ENCODE measurements around the gene RAVER1. TPM values are rescaled to one million over a fixed set of nuclear protein-coding genes. Genes with fewer than 3 reads are reported as not detected.

The RAVER1 gene
- total and polyA plus RNA-seq, 2 of the 13 experiments (the other 11 are each of a cell fraction or from before 2014, with no cell fraction given) = 3.6 to 7.9 TPM

GRCh38 chr19:10334588-10335351 is 1.4 kb upstream of the RAVER1 start (continued):
- TF ChIP-seq, protein P1, sequence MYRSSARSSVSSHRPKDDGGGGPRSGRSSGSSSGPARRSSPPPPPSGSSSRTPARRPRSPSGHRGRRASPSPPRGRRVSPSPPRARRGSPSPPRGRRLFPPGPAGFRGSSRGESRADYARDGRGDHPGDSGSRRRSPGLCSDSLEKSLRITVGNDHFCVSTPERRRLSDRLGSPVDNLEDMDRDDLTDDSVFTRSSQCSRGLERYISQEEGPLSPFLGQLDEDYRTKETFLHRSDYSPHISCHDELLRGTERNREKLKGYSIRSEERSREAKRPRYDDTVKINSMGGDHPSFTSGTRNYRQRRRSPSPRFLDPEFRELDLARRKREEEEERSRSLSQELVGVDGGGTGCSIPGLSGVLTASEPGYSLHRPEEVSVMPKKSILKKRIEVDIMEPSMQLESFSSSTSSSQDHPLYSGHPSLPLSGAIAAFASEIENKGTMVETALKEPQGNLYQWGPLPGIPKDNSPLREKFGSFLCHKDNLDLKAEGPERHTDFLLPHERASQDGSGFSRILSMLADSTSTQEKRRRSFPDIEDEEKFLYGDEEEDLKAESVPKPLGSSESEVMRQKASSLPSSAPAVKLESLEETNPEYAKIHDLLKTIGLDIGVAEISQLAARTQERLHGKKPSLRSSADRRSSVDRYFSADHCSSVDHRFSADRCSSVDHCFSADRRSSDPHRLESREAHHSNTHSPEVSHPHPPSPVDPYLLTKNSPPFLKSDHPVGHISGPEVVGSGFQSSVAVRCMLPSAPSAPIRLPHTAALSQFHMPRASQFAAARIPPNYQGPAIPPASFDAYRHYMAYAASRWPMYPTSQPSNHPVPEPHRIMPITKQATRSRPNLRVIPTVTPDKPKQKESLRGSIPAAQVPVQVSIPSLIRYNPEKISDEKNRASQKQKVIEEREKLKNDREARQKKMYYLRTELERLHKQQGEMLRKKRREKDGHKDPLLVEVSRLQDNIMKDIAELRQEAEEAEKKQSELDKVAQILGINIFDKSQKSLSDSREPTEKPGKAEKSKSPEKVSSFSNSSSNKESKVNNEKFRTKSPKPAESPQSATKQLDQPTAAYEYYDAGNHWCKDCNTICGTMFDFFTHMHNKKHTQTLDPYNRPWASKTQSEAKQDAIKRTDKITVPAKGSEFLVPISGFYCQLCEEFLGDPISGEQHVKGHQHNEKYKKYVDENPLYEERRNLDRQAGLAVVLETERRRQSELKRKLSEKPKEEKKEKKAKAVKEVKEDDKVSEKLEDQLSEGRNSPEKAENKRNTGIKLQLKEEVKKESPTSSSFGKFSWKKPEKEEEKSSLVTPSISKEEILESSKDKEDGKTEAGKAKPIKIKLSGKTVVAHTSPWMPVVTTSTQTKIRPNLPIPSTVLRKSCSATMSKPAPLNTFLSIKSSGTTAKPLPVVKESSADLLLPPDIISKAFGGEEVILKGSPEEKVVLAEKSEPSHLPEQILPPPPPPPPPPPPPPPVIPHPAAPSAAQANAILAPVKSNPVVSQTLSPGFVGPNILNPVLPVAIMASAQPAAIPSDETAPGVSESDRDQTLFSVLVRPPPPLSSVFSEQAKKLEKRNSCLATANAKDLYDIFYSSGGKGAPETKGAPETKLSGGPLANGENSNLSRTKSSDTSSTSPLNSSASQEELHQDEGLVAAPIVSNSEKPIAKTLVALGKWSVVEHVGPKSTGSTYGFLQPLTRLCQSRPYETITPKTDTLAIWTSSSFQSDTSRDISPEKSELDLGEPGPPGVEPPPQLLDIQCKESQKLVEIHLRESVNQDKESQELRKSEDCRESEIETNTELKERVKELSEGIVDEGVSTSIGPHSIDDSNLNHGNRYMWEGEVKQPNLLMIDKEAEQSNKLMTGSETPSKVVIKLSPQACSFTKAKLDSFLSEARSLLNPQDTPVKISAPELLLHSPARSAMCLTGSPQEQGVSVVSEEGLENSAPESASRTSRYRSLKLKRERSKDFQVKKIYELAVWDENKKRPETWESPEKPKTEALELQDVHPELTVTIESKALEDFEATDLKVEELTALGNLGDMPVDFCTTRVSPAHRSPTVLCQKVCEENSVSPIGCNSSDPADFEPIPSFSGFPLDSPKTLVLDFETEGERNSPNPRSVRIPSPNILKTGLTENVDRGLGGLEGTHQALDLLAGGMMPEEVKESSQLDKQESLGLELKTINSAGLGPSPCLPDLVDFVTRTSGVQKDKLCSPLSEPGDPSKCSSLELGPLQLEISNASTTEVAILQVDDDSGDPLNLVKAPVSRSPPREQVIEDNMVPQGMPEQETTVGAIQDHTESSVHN (CRISPR knock-in tag; IDR thresholded peaks at IDR 0.05) = no peak
- TF ChIP-seq BCL3 (CRISPR knock-in tag; IDR thresholded peaks at IDR 0.05) = no peak
- TF ChIP-seq, protein P2, sequence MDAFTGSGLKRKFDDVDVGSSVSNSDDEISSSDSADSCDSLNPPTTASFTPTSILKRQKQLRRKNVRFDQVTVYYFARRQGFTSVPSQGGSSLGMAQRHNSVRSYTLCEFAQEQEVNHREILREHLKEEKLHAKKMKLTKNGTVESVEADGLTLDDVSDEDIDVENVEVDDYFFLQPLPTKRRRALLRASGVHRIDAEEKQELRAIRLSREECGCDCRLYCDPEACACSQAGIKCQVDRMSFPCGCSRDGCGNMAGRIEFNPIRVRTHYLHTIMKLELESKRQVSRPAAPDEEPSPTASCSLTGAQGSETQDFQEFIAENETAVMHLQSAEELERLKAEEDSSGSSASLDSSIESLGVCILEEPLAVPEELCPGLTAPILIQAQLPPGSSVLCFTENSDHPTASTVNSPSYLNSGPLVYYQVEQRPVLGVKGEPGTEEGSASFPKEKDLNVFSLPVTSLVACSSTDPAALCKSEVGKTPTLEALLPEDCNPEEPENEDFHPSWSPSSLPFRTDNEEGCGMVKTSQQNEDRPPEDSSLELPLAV (CRISPR knock-in tag; conservative IDR thresholded peaks at IDR 0.05; ENCODE audit: low read depth) = no peak
- peak; percentile 88 for TF ChIP-seq KDM5B (CRISPR knock-in tag; IDR thresholded peaks at IDR 0.05; ENCODE audit: borderline replicate concordance)
- TF ChIP-seq NFATC3 (CRISPR knock-in tag; IDR thresholded peaks at IDR 0.05) = no peak
- no peak for TF ChIP-seq STAG1 (CRISPR knock-in tag; IDR thresholded peaks at IDR 0.05)
- TF ChIP-seq FOXP4 (CRISPR knock-in tag; IDR thresholded peaks at IDR 0.05) = peak; percentile 52; the same call in 1 of the 2 replicates
- TF ChIP-seq CREB3 (CRISPR knock-in tag; IDR thresholded peaks at IDR 0.05) = no peak
- no peak for TF ChIP-seq CENPX (CRISPR knock-in tag; IDR thresholded peaks at IDR 0.05)
- TF ChIP-seq SP5 (CRISPR knock-in tag; IDR thresholded peaks at IDR 0.05; ENCODE audit: borderline replicate concordance, low read depth) = peak; percentile 60
- TF ChIP-seq SYNCRIP (IDR thresholded peaks at IDR 0.05; ENCODE audit: insufficient read depth, low read depth, low read length) = no peak
- peak; percentile 24; the same call in 1 of the 2 replicates for TF ChIP-seq GATAD2A (CRISPR knock-in tag; IDR thresholded peaks at IDR 0.05)
- no peak for TF ChIP-seq ZBTB14 (CRISPR knock-in tag; IDR thresholded peaks at IDR 0.05)

All from HepG2 (cell line).